Astrocyte (in vitro differentiated cells and primary cell): Measurements from ENCODE around the gene CDO1.

Source experiments
- EZH2 ChIP-seq: IDR thresholded peaks from 2 replicates; pipeline ENCODE4 v1.6.1; 2012; ENCODE audit warnings: mild to moderate bottlenecking, low read length, inconsistent platforms; ENCODE audit not compliant: insufficient read depth
- TF ChIP-seq, protein P1 (sequence below): IDR thresholded peaks from 2 replicates; pipeline ENCODE4 v1.5.1; 2011; ENCODE audit warnings: low read depth, mild to moderate bottlenecking, inconsistent platforms, low read length, moderate library complexity; ENCODE audit not compliant: insufficient read depth

DNA sequence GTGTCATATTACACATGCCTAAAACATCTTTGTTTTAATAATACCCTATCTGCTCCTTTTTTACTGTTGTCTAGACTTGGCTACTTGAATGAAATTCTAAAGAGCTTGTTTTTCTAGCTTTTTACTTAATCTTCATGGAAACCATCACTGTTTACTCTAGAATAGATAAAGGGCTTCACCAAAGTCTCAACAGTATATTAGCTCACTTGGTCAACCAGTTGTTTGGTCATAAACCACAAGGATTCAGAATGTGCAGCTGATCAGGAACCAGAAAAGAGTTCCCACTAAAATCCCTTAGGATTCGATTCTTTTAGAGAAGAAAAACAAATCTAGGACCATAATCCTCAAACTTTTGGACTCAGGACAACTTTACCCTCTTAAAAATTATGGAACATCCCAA, 38.0 kb downstream of the CDO1 start:
- TF ChIP-seq, protein P1, sequence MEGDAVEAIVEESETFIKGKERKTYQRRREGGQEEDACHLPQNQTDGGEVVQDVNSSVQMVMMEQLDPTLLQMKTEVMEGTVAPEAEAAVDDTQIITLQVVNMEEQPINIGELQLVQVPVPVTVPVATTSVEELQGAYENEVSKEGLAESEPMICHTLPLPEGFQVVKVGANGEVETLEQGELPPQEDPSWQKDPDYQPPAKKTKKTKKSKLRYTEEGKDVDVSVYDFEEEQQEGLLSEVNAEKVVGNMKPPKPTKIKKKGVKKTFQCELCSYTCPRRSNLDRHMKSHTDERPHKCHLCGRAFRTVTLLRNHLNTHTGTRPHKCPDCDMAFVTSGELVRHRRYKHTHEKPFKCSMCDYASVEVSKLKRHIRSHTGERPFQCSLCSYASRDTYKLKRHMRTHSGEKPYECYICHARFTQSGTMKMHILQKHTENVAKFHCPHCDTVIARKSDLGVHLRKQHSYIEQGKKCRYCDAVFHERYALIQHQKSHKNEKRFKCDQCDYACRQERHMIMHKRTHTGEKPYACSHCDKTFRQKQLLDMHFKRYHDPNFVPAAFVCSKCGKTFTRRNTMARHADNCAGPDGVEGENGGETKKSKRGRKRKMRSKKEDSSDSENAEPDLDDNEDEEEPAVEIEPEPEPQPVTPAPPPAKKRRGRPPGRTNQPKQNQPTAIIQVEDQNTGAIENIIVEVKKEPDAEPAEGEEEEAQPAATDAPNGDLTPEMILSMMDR = no peak
- no peak for TF ChIP-seq EZH2
